ENCODE results near the gene DNAL1.
A peak's percentile ranks its signal among the peaks of the same experiment; 100 is the strongest.

DNAL1 gene

DNA sequence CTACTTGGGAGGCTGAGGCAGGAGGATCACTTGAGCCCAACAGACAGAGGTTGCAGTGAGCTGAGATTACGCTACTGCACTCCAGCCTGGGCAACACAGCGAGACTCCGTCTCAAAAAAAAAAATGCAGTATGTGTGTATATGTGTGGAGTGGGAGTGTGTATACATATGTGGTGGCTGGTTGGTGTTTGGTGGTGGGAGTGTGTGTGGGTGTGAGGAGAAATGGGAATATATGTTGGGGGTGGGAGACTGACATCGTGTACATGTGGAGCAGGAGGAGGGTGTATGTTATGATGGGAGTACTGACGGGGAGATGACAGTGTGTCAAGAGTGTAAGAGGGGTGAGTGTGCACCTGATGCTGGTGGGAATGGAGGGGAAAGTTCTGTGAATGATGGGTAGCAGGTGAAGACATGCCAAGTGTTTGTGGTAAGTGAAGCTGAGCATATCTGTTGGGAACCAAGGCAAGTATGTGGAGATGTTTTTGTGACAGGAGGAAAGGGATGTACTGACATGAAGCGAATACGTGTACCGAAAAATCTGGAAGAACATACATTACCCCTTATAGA lies 65.2 kb downstream of the DNAL1 start:
- no peak for DNase-seq

- DNase-seq: no peak
These were observed 66.0 kb downstream of the DNAL1 start for GRCh38 chr14:73710737-73711136.

DNA sequence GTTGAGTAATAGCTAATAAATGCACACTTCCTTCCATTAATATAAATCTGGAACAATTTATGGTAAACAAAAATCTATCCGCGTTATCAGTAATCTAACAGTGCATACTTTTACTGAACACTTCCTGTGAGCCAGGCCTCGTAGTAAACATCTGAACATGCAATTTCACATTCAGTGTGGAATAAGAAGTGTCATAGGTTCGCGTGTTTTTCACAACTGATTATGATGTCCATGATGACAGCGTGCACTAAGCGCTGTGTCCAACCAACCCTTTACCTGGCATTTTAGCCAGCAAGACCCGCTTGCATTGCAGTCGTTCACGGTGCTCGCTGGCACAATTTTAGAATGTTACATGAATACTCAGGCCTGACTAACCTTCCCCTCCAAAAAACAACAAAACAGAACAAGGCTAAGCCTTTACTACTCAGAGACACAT lies 67.3 kb downstream of the DNAL1 start:
- DNase-seq: peak in 2 of 14 donors; percentile 20 to 51

DNA sequence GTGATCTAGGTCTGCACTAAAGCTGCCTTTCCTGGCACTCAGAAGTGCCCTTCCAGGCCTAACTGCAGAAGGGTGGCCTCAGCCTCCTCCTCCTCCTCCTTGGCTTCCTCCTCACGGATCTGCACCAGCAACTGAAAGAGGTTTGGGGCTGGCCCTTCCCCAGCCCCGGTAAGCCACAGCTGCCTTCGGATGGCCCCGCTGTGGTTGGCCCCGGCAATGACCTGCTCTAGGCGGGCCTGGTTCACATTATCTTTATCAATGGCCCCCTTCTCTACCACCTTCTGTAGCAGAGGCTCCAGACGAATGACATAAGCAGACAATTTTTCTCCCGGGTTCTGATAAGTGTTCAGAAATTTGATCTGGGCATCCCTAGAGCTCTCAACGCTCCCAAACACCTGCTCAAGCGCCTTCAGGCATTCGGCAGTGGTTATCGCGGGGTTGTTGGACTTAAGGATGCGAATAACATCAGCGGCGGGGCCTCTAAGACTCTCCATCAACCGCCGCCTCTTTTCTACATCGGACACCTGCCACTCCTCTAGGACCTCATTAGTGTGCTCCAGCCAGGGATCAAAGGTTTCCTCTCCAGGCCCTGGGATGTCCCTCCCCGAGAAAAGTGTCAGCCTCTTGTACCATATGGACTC lies 67.9 kb downstream of the DNAL1 start:
- peak in 6 of 14 donors; percentile 16 to 70 (median 44) for DNase-seq

- DNase-seq: peak in 4 of 14 donors; percentile 42 to 67 (median 64)
These were observed 68.5 kb downstream of the DNAL1 start for GRCh38 chr14:73713206-73713802.

DNA sequence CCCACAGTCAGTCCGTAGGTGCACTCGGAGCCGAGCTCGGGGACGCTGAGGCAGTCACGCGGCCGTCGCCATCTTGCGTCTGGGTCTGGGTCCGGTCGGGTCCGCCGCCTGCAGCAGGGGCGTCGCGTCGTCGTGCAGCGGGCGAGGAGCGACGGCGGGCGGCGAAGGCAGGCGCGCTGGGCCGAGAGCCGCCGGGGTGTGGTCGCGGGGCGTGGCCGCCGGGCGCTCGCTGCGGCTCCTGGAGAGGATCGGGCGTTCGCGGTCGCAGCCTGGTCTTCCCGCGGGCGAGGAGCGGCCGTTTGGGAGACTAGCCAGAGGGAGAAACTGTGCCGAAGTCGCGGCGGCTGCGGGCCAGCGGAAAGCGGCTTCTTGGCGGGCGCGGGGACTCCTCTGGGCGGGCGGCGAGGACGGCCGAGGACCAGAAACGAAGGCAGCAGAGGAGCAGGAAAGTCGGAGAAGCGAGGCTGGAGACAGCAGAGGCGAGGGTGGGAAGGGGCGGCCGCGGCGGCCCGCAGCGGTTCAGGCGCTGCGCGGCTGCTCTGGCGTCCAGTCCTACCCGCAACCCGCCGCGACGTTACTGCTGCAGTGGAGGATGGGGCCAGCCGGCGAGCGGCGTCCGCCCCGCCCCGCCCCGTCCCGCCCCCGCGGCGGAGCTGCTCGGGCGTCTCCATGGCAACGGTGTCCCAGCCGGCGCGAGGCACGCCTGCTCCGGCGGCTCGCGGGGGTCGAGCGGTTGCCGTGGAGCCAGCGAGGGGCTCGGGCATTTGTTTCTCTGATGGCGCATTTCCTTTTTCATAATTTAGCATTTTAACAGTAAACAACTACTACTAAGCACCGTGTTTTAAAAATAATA lies 69.2 kb downstream of the DNAL1 start, which contains the start of gene PNMA1:
Gene PNMA1 (minus strand): TSS at position 582 of the 853 bp plus-strand sequence. CDS start 745 bp downstream, outside the sequence.
- DNase-seq: peak; percentile 28 to 90 (median 80)

- DNase-seq: no peak
These were observed 69.9 kb downstream of the DNAL1 start for GRCh38 chr14:73714656-73715081.

DNA sequence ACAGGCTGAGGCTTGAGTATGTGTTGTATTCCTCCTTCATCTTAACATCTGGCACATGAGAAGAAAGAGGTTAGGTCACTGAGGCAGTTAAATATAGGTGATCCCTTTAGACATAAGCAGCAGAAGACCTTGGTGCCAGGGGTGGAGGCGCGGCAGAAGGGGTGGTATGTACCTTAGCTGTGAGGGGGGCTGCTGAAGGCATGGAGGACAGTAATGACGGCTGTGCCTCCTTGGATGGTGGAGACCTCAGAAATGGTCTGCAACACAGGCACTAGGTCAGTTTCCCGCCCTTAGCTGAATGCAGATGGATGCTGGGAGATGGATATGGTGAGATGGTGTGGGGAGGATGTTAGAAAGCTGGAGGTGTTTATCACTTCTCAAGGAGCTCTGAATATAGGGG lies 70.9 kb downstream of the DNAL1 start:
- DNase-seq: no peak

DNA sequence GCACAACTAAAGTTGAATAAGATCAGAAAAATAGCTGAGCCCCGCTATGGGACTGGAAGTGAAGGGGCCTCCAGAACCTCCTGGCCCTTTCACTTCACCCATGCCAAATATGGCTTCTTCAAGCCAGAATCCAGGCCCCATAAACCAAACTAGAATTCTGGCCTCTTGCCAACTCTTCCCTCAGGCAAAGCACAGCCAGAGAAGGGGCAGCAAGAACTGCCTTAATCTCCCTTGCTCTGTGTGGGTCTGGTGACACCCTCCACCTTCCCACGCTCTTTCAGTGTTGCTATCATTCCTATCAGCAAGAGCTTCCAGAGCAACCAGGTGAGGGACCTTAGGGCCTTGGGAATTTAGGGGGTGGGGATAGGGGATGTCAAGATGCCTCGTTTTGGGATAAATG lies 72.5 kb downstream of the DNAL1 start:
- peak in 1 of 14 donors; percentile 52 for DNase-seq

DNA sequence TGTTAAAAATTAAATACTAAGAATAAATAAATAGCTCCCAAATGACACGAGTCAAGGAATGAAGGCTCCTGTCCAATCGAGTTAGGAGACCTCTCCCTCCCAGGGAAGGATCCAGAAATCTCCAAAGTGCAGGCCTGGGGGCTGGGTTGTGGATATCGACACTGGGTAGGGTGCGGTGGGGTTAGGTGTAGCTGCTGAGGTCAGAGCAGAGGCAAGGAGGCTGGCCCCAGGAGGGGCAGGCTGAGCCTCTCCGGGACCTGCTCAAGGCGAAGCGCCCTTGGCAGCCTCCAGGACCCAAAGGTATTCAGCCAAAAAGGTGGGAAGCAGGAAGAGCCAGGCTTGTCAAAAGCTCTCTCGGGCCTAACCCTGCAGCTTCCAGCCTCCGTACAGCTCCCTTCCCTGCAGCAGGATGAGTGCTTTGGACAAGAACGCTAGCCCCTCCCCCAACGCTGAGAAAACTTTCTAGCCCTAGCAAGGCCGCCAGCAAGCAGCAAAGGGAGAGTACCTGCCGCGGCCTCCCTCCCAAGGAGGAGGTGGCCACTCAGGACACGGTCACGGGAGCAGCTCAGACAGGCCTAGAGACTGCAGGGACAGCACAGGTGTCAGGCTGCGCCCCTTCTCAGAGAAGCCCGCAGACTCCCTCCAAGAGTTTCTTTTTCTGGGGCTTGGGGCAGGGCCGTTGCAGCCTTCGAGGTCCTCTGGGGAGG lies 73.1 kb downstream of the DNAL1 start:
- peak in 1 of 14 donors; percentile 43 for DNase-seq

- DNase-seq: peak in 5 of 14 donors; percentile 8 to 89 (median 27)
These were observed 73.8 kb downstream of the DNAL1 start for GRCh38 chr14:73718418-73719251.

DNA sequence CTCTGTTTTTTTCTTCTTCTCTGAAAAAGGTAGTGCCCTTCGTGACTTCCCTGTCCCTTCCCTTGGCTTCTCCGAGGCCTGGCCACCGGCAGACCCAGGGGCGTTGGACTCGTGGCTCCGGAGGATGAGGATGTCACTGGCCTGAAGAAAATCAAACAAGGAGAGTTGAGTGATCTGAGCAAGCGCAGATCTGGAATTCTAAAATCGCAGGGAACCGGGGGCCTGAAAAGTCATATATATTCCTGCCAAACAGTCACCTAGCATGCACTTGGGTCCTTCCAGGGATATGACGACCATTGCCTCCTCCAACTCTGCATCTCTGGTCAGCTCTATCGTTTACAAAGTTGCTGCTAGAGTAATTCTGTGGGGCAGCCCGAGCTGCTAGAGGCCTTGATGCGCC lies 74.6 kb downstream of the DNAL1 start:
- no peak for DNase-seq

- no peak for DNase-seq
These were observed 75.0 kb downstream of the DNAL1 start for GRCh38 chr14:73719791-73720190.

DNA sequence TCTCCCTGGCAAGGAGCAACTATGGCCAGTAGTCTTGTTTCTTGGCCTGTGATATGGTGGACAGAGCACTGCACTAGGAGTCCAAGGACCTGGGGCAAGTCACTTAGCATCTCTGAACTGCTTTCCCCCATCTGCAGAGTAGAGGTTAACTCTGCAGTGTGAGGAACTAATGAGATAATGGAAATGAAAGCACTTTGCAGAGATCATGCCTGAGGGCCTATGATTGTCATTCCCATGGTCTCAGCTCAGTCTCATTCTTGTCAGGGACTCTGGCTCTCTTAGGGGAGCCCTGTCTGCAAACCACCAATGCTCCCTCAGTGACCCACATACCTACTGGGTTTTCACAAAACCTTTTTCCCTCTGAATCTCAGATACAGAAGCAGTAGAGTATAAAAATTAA lies 75.8 kb downstream of the DNAL1 start:
- no peak for DNase-seq

DNA sequence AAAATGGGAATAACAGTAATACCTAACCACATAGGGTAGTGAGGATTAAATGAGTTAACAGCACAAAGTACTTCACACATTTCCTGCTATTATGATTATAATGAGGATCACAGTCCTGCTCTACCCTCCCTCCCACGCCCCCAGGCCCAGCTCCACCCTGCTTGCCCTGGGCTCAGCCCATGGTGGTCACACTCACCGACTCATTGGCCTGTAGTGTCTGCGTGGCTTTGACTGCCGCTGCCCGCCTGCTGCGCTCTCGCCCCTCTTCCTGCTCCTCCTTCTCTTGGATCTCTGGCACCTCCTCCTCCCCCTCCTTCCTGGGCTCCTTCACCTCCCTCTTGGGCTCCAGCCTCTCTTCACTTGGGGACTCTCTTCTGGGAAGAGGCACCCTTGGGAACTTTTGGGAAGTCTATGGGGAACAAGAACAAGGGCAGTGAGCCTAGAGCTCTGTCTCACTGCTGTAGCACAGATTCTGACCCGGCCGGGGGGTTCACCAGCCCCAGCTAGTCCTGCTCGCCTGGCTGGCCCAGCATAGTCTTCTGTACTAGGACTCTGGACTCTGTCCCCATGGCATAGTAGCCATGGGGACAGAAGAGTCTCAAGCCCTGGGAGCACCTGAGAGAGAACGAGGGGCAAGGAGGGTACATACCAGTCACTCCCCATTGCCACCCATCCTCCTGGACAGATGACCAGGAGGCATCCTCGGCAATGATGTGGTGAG lies 76.5 kb downstream of the DNAL1 start:
- no peak for DNase-seq

- DNase-seq: no peak
These were observed 77.8 kb downstream of the DNAL1 start for GRCh38 chr14:73722581-73722980.

DNA sequence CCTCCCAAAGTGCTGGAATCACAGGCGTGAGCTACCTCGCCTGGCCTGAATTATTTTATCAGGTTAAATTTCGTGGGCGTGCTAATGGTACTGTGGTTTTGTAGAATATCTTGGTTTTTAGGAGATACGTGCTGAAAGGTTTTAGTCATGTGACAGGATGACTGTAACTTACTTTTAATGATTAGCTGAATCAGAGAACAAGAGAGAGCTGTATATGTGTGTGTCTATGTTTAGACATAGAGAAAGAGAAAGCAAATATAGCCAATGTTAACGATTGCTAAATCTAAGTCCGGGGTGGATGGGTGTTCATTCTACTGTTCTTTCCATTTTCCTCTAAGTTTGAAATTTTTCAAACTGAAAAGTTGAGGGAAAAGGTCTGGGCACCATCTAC lies 78.6 kb downstream of the DNAL1 start:
- DNase-seq: no peak

DNA sequence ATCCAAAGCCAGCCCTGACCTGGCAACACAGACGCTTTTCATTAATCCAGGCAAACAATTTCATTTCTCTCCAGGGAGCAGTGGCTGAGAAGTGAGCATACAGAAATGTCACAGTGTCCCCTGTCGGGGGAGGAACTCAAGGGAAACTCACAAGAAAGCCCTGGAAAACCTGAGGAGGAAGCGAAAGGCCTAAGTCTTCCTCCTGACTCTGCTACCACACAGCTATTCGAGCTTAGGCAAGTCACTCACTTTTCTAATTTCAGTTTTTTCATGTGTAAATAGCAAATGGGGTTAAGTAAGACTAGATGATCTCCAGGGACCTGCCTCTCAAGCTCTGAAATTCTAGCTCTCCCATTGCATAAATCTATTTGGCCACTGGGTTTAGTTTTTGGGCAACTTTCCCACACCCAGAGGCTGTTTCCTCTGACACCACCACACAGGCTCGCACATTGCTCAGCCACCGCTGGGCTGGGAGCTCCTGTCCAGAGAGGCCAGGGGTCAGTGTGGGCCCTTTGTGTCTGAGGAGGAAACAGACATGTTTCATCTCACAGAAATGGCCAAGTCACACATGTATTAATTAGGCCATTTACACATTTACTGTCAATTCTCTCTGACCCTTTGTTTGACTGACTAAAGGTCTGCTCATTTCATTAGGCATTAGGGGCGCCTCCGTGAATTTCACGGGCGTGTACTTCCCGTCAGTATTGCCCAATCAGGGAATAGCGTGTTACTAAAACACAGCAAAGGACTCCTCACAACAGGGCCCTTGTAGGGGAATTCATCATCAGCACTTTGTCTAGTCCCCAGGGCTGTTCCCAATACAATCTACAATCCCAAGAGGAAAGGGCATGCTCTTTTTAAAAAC lies 79.2 kb downstream of the DNAL1 start:
- DNase-seq: peak in 2 of 14 donors; percentile 46 to 62

DNA sequence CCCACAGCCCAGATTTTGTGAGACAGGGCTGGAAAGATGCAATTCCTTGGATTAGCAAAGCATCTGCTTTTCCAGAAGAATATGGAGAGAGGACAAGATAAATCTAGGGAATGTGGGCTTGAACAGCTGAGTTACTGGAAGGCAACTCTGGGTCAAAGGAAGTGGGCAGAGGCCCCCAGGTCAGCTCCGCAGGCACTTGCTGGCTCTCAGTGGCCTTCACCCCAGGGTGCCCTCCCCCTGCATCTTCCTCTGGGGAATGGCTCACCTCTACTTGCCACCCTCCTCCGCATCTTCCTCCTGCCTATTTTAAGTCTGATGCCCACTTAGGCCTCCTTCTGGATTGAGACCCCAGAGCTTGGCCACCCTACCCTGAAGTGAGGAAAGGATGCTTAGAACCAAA lies 79.9 kb downstream of the DNAL1 start:
- no peak for DNase-seq

Data from C1 segment of cervical spinal cord (tissue), 14 donors.